Measurements from ENCODE around the gene TIMD4.

DNA sequence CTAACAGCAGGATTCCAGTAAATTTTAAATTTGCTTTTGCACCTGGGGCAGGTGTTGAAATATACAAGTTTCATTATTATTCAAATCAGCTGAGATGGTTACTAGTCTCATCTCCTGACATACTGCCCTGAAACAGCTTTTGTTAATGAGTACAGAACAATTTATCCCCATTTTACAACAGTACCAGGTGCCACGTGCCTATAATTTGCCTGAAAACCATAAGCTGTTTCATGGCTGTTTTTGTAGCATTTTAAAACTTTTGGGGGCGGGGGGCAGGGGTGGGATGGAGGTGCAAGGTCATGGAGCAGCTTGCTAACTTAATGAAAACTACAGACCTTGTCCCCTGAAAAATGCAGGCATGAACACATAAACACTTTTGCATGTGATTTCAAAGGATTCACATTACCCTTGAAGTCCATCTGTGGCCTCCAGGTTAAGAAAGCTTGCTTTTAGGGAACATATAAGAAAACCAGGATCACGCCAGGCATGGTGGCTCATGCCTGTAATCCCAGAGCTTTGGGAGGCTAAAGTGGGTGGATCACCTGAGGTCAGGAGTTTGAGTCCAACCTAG lies 42.1 kb downstream of the TIMD4 start:
- TF ChIP-seq CTCF (IDR thresholded peaks at IDR 0.05; ENCODE audit: insufficient read depth, low read depth, low read length) (no peak), EZH2 (IDR thresholded peaks at IDR 0.05; ENCODE audit: insufficient read depth, low read length) (no peak)
